IMR-90 (cell line): ENCODE data around the gene ARRB1.

Experiments
- CEBPB ChIP-seq: IDR thresholded peaks from 2 replicates; pipeline ENCODE4 v1.6.1; 2012; ENCODE audit warnings: low read depth, low read length, improper control_type of control experiment
- CHD1 ChIP-seq: IDR thresholded peaks from 2 replicates; pipeline ENCODE4 v1.6.1; 2012; ENCODE audit warnings: low read depth, low read length, improper control_type of control experiment
- CTCF ChIP-seq: conservative IDR thresholded peaks from 2 replicates; pipeline ENCODE4 v1.5.1; 2012; ENCODE audit warnings: mild to moderate bottlenecking, low read depth, low read length, improper control_type of control experiment
- MXI1 ChIP-seq: IDR thresholded peaks from 2 replicates; pipeline ENCODE4 v1.6.1; 2012; ENCODE audit warnings: low read depth, mild to moderate bottlenecking, low read length, moderate library complexity, borderline replicate concordance
- POLR2A ChIP-seq: IDR thresholded peaks from 2 replicates; pipeline ENCODE4 v1.6.1; 2012; ENCODE audit warnings: mild to moderate bottlenecking, low read depth, low read length
- RAD21 ChIP-seq: IDR thresholded peaks from 2 replicates; pipeline ENCODE4 v1.6.1; 2012; ENCODE audit warnings: low read length, improper control_type of control experiment
- RFX5 ChIP-seq: IDR thresholded peaks from 2 replicates; pipeline ENCODE4 v1.8.0; 2012; ENCODE audit warnings: low read depth, mild to moderate bottlenecking, low read length, moderate library complexity
- SMC3 ChIP-seq: fragments of 150-350 bp; IDR thresholded peaks from 2 replicates; pipeline ENCODE4 v1.6.1; 2016; ENCODE audit warnings: low read depth, mild to moderate bottlenecking, antibody characterized with exemption, low read length, moderate library complexity
- TF ChIP-seq, protein P1 (sequence below): fragments of 150-350 bp; IDR thresholded peaks from 2 replicates; pipeline ENCODE4 v1.6.1; 2017; ENCODE audit warnings: mild to moderate bottlenecking, antibody characterized with exemption, low read length, low read depth

DNA sequence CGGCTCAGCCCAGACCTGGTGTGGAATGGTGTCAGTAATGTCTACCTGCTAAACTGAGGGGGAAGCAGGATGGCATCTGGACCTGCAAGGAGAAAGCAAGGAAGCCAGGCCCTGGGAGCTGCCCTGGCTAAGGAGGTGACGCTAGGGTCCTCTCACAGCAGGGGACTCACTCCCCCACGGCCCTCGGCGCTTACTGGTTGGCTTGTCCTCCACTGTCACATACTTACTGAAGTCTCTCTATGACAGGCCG lies 62.0 kb downstream of the ARRB1 start:
- TF ChIP-seq CEBPB (no peak), CTCF (no peak), SMC3 (no peak), RFX5 (no peak), POLR2A (no peak), RAD21 (no peak), MXI1 (no peak), CHD1 (no peak)
- TF ChIP-seq, protein P1, sequence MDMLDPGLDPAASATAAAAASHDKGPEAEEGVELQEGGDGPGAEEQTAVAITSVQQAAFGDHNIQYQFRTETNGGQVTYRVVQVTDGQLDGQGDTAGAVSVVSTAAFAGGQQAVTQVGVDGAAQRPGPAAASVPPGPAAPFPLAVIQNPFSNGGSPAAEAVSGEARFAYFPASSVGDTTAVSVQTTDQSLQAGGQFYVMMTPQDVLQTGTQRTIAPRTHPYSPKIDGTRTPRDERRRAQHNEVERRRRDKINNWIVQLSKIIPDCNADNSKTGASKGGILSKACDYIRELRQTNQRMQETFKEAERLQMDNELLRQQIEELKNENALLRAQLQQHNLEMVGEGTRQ, result no peak
